ENCODE results near the gene ENOX1.

Gene ENOX1

DNA sequence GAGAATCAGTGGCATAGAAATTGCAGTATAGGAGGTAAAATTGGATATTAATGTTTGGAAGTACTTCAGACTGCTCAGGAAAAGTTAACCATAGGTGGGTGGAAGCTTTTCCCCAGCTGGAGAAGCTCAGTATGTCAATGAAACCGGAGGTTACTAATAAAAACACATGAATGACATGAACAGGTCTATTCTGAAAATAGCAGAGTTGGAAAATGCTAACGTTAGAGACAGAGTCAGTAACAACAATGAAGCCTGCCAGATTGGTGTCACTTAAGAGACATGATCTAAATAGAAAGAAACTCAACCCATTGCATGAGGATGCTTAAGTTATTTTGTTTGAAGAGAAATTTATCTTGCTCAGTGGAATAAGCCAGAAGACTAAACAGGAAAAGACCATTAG, 398.9 kb downstream of the ENOX1 start:
- DNase-seq (ENCODE audit: low read depth) = no peak

DNA sequence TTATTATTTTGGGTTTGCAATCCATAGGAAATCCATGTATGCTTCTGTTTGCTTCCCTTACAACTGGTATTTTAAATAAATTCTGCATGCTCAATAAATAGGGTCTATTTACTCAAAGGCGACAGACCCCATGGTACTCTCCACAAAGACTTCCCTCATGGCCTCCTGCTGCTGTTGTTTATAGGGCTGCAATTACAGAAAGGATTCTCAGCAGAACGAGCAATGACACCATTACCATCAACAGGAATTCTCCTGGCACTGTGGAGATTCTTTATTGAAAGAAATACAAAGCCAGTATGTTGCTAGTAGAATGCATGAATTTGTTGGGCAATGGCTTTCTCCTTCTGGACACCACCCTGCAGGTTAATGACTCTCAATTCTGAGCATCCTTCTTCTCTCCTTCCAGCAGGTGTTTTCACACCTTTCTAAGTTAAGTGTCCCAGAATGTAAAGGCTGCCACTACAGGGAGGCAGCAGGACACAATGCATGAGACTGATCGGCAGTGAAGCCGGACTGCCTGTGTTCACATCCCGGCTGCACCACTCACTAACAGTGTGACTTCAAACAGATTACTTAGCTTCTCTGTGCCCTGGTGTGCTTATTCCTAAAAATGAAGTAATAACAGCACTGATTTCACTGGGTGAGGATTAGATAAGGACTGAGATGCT, 403.1 kb downstream of the ENOX1 start:
- no peak for DNase-seq (ENCODE audit: low read depth)

DNA sequence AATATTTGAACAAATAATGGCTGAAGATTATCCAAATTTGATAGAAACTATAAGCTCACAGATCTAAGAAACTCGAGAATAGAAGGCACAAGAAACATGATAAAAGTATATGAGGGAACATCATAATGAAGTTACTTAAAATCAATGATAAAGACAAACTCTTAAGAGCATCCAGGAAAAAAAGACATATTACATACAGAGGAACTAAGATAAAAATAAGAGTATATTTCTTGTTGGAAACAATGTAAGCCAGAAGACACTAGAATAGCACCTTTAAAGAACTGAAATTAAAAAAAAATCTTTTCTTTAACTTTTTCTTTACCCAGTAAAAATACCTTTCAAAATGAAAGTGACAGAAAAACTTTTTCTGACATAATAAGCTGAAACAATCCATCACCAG, 407.0 kb downstream of the ENOX1 start:
- DNase-seq (ENCODE audit: low read depth) = no peak

DNA sequence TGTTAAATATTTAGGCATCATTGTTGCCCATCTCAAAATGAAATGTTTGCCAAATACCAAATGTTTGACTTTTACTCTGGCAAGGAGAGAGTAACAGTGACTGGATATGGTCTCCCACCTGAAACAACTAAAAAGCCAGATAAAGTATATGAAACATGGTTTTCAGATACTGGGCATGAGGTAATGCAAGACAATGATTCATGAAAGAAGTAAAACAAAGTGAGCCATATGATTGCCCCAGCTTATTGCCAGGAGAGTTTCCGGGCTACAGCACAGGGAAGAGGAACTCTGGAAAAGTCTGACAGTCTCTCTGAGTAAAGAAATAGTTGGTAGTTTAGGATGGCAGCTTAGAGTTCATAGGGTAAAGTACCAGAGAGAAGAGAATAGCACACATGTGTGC, 408.8 kb downstream of the ENOX1 start:
- DNase-seq (ENCODE audit: low read depth) = no peak

DNA sequence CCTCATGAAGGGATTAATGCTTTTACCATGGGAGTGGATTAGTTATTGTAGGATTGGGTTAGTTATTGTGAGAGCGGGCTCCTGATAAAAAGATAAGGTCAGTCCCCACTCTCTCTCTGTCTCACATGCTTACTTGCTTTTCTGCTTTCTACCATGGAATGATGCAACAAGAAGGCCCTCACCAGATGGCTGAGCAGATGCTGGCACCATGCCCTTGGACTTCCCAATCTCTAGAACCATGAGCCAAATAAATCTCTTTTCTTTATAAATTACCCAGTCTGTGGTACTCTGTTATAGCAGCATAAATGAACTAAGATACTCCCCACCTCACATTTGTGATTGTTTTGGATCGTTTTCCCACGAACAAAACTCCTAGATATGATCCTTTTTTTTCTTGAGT, 409.6 kb downstream of the ENOX1 start:
- no peak for DNase-seq (ENCODE audit: low read depth)

DNA sequence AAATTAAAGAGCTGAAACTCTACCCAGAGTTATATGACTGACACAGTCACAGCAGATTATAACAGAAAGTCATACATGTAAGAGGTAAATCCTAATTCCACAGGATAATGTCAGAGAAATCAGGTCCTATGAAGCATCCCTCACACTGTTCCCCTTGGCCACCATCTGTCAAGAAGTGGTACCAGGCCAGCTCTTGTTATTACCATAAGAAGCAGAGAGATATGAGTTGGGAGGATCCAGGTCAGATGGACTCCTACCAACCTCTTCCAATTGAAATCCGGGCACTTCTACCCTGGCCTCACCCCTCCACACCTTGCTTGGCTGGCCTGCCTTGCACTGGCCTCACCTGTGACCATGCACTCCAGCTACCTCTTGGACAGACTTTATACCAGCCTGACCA, 410.2 kb downstream of the ENOX1 start:
- DNase-seq (ENCODE audit: low read depth) = no peak

DNA sequence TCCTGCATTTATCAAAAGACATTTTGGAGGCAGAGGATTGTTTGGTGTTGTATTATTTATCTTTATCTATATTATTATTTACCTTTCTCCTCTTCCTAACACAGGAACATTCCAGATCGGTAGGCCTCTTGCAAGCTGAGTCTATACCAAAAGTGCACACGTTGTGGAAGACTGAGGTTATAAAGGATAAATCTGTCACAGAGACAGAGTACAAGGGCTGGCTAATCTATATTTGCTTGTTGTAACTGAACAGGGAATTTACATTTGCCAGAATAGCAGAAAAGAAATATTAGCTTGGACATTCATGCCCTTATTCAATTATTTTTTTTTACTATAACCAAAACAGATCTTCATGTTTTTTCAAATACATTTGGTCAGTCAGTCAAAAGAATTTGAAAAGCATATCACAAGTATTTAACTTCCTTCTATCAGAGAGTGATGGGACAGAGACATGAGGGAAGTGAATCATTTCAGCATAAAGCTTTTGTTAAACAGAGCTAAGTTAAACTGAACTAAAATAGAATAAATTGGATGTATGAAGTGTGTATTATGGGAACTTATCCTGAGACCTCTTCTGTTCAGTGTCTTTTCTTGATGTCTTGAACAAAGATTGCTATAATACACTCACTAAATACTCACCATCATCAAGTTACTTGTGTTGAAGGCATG, 410.8 kb downstream of the ENOX1 start:
- DNase-seq (ENCODE audit: low read depth) = no peak

DNA sequence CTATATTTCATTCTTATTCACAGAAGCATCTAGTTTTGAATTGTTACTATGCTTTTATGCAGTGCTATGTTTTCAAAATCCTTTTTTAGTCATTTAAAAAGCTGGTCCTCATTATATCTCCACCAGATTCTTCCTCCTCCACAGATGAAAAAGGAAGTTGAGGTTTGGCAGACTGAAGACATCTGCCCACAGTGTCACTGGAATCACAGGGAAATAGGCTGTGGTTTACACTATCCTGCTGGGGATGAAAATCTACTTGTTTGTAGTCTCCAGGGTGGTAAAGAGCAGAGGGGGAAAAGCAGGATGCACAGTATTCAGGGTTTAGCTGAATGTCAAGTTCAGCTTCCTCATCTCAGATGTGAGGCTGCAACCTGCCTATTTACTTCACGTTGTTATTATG, 412.2 kb downstream of the ENOX1 start:
- no peak for DNase-seq (ENCODE audit: low read depth)

DNA sequence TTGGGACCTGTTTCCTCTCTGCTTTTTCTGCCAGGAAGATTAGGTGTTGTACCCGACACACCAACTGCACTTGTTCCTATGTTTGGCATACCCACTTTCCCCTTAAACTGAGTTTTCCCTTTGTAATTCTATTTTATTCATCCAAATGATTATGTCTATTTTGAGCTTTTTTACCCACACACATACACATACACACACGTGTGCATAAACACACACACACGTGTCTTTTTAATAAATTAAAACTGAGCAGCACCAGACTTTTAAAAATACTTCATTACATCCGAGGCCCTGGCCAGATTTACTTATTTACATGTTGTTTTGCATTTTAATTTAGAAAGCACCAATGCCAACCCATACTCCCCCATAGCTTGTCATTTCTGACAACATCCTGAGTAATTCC, 413.4 kb downstream of the ENOX1 start:
- no peak for DNase-seq (ENCODE audit: low read depth)

DNA sequence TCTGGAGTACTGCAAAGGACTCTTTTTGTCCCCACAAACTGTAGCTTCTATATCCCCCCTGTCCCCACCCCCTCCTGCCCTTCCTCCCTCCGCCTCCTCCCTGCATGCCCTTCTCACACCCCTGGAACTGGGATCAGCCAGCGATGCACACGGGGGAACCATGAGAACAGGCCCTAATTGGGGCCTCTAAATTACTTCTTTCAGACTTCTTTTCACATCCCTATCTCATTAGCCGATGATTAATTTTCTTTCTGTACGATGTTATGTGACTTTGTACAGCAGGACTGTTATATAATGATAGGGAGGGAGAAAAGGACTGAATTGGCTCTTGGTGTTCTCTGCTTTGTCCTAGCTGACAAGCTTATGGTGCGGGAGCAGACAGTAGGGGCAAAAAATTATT, 415.9 kb downstream of the ENOX1 start:
- DNase-seq (ENCODE audit: low read depth) = no peak

DNA sequence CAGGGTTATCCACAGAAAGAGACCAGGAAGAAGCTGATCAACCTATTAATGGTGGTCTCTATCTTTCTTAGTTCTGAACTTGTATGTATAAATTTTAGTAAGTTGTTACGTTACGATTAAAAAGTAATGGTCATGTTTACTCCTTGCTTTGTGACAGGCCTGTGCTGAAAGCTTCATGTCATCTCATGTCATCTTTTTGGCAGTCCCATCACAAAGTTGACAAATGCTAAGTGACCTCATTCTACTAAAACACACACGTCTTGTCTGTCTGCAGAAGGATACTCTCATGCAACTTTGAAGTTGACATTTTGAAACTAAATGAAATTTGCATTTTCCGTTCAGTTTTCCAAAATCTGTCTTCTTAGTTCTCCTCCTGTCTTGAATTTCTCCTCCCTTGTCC, 417.5 kb downstream of the ENOX1 start:
- DNase-seq (ENCODE audit: low read depth) = no peak

DNA sequence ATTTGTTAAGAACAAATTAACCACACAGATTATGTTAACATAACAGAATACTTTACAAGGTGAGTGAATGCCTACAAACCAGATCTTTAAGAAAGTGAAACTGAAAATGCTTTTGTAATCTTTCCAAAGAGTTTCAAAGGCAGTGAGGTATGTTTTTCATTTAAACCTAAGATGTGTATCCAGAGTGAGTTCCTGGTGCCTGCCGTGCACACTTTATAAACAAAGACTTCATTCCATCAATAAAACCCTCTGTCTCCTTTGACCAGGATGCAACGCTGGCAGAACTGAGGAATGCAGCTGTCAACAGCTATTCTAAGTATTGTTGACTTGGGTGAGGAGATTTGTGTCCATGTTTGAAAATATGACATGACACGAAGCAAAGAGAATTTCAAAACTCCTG, 418.8 kb downstream of the ENOX1 start:
- DNase-seq (ENCODE audit: low read depth) = no peak

DNA sequence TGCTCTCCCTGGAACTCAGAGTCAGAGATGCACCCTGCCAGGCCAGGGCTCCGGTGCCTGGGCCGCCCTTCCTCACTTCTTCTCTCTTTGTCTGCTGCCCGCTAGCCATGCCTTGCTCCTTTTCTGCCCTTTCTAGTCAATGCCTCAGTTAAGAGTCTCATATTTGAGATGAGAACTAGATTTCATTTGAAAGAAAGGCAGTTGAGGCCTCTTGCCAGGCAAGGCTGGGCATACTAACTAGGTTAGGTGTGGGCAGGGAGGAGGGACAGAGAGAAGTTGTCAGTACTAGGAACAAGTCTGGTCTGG, 421.8 kb downstream of the ENOX1 start:
- no peak for DNase-seq (ENCODE audit: low read depth)

DNA sequence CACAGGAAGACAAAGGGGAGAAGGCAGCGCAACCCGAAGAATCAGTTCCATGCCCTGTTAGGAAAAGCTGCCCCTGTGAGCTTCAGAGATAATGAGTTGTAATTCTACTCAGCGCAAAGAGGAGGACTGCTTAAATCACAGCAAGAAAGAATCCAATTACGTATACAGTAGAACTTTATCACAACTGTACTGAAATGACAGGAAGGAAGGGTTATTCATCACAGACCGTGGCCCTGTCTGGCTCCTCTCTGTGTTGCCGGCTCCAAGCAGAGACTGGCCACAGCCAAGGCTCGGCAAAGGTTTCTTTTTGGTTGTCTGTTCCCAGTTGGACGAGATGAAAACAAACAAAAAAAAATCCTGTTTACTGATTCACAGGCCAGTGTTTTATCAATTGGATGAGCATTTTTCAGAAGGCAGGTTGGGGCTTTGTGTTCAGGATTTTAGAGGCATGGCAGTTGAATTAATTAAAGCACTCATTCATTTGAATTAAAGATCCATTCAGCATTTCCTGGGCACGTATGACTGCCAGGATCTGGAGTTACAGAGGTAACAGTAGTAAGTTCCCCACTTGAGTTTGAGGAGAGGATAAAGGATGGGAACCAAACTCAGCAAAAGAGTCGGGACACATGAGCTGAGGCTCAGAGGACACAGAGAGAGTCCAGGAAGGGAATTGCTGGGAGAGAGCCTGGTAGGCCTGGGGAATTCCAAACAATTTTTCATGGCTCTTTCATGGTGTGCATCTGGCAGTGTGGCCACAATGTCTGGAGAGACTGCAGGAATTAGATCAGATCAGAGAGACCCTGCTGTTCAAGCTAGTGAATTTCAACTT, 422.3 kb downstream of the ENOX1 start:
- no peak for DNase-seq (ENCODE audit: low read depth)

DNA sequence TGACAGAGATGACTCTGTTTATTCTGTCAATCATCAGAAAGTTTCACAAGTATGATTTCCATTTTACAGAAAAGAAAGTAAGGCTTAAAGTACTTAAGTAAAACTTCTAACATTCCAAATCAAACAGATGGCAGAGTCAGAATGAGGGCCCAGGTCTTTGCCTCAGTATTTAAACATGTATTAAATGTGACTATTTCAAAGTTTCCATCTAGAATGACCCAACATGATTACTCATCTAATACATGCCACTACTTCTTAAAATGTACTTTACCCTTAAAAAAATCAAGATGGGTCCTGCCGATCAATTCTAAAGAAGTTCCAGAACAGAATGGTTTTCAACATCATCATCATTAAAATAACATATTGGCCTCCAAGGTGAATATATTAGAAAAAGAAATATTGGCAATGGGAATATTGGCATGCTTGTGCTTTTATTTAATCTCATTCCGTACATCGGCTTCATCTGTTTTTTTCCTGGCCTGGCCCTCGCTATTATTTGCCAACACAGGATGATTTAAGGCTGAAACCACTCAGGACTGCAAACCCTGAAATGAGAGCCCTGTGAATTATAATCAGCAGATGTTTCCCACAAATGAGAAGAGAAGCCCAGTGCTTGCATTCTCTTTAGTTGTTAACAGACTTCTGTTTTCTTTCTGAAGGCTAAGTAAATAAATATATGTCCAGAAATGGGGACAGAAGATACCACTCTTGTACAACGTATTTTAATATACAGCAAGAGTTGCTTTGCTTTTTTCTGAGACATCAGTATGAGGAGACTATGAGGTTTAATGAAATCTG, 423.4 kb downstream of the ENOX1 start:
- no peak for DNase-seq (ENCODE audit: low read depth)

DNA sequence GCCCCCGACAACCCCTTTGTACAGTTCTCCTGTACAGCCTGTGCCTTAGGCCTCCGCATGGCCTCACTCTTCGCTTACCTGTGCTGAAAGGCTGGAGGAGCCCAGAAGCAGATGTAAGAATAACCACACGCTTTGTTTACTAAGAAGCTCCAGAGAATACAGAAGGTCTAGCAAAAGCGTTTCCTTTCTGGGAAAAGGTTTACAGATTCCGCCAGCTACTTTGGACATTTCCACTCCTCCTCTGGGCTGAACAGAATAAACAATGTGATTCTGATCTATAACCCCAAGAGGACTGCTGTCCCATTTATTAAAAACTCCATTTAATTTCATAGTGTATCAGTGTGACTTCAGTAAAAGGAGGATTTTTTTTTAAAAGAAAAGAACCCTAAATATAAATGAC, 424.2 kb downstream of the ENOX1 start:
- DNase-seq (ENCODE audit: low read depth) = no peak

DNA sequence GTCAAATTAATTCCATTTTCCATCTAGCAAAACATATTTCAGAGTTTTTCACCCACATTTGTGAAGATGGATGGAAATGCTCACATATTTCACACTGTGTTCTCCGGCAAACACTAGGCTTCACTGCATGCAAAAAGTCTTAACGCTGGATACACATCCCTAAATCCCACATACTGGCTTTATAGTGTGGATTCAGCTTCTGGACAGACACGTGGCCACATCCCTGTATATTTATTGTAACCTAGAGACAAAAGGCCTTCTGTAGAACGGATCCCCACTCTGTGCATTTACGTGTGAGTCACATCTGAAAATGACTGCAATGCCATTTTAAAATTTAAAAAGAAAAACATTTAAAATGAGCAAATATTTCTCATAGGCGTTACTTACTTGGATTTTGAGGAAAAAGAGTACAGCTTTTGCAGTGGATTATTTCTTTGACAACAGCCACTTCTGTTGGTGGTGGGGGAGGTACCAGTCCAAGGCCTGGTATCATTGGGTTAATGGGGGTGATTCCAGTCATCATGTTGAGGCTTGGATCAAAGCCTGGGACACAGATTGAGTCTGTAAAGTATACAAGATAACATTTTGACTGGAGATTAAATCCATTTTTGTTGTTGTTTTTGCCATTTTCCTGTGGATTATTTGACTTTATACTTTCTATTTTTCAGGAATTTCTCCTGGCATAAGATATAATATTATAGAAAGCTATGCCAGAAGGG, 425.7 kb downstream of the ENOX1 start:
- DNase-seq (ENCODE audit: low read depth) = no peak

DNA sequence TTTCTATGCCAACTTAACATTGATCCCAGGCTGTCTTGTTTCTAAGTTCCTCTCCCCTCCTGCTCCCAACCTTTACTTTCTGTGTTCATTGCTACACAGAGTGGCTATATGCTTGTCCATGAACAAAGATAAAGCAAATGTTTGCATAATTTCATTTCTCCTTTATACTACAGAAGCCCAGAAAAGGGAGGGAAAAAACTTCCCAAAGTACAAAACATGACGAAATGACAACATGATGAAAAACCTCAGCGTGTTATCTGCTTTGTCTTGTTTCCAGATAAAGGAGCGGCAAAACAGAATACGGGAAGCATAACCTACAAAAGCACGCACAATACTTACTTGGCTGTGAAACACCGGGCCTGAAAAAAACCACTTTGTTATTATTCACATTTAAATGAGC, 426.6 kb downstream of the ENOX1 start:
- DNase-seq (ENCODE audit: low read depth) = no peak

DNA sequence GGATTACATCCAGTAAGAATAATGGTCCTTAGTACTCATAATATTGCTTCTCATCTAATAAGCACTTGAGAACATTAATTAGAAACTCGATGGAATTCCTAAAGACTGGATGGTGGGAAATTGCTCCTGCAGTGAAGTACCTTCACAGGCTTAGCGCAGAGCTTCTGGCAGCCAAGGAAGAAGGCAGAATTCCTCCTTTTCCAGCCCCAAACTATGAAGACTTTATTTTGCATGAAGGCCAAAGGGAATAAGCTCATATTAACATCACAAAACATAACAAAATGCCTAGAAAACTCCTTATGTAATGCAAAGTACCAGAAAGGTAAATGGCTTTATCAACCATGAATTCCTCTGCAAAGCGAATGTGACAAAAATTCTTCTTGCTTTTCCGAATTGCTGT, 427.2 kb downstream of the ENOX1 start:
- no peak for DNase-seq (ENCODE audit: low read depth)

DNA sequence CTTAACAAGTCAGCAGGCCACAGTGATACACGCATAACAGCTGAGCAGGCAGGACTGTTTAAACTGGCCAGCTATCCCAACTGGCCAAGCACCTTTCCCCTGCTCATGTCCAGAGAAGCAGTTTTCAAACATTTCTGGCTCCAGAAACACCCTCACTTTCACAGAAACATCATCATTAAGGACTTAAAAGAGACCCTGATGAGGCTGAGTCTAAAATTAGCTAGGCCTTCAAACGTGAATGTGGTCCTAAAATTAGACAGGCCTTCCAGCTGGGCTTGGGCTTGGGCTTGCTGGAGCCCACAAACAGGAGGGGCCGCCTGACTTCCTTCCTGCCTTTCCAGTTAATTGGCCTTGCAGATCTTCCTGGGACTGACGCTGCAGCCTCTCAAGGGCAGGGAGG, 429.2 kb downstream of the ENOX1 start:
- DNase-seq (ENCODE audit: low read depth) = no peak

DNA sequence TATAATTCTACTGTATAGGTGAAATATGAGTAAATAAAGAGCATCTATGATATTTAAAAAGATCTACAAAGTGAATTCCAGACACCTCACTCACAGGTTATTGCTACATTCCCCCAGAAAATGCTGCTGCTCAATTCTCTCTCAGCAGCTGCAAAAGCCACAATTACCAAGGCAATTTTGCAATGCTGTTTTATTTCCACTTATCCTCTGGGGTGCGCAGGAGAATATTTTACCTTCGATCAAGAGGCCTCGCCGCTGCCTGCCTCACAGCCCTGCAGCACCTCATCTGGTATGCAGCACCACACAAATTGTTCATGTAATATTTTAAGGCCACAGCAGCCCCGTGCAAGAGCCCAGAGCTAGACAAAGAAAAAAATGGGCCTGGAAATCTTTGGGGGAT, 430.2 kb downstream of the ENOX1 start:
- DNase-seq (ENCODE audit: low read depth) = no peak

DNA sequence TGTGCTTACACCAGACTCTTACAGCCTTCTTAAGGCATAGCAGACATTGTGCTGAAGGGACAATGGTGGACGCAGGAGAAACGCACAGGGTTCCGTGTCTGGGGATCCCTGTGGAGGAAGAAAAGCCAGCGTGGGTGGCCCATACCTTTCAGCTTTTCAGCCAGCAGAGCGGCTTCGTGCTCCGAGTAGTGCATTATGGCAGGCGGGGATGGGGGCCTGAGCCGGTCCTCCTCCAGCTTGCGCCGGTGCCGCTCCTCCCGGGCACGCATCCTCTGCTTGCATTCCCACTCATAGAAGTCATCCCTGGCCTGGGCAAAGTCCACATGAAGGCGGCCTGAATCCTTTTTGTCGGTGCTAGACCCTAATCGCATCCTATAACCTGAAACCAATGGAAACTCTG, 431.0 kb downstream of the ENOX1 start:
- no peak for DNase-seq (ENCODE audit: low read depth)
